Loucy (cell line): ENCODE measurements around the gene SMYD4.

Experiments used
- H2AFZ ChIP-seq: fragments of 200-600 bp; sonication (generic); 2 replicates; pipeline ENCODE4 v1.6.0; 2016; ENCODE audit warnings: antibody characterized with exemption, mild to moderate bottlenecking, low read length, moderate library complexity
- H3F3A ChIP-seq: fragments of 200-600 bp; 2 replicates; pipeline ENCODE4 v1.6.0; 2016; ENCODE audit warnings: antibody characterized with exemption, low read depth, mild to moderate bottlenecking
- H3K27me3 ChIP-seq: fragments of 200-600 bp; sonication (generic); 2 replicates; pipeline ENCODE4 v1.6.1; 2014; ENCODE audit warnings: low read length, mild to moderate bottlenecking; ENCODE audit not compliant: insufficient read depth, poor library complexity, severe bottlenecking
- H3K36me3 ChIP-seq: fragments of 200-600 bp; sonication (generic); 2 replicates; pipeline ENCODE4 v1.6.1; 2016; ENCODE audit warnings: low read length; ENCODE audit not compliant: insufficient read depth
- H3K4me1 ChIP-seq: fragments of 200-600 bp; sonication (generic); 2 replicates; pipeline ENCODE4 v1.5.1; 2014; ENCODE audit warnings: low read length, mild to moderate bottlenecking; ENCODE audit not compliant: insufficient read depth, poor library complexity, severe bottlenecking
- H3K4me2 ChIP-seq: fragments of 200-600 bp; sonication (generic); 2 replicates; pipeline ENCODE4 v1.6.0; 2014; ENCODE audit warnings: antibody characterized with exemption, low read length, low read depth, mild to moderate bottlenecking; ENCODE audit not compliant: poor library complexity, severe bottlenecking
- H3K4me3 ChIP-seq: fragments of 200-600 bp; sonication (generic); 2 replicates; pipeline ENCODE4 v1.5.1; 2014; ENCODE audit warnings: low read length, mild to moderate bottlenecking, mixed read lengths; ENCODE audit not compliant: poor library complexity, severe bottlenecking
- H3K79me2 ChIP-seq: fragments of 200-600 bp; sonication (generic); 2 replicates; pipeline ENCODE4 v1.6.1; 2014; ENCODE audit warnings: low read length; ENCODE audit not compliant: insufficient read depth
- H3K9ac ChIP-seq: fragments of 200-600 bp; sonication (generic); 2 replicates; pipeline ENCODE4 v1.6.0; 2014; ENCODE audit warnings: mild to moderate bottlenecking, low read depth, low read length, moderate library complexity; ENCODE audit not compliant: poor library complexity, severe bottlenecking
- H3K9me2 ChIP-seq: fragments of 200-600 bp; sonication (generic); replicated peaks from 2 replicates; pipeline ENCODE4 v1.6.1; 2016; ENCODE audit warnings: low read depth, low read length, mixed read lengths
- H3K9me3 ChIP-seq: fragments of 200-600 bp; sonication (generic); 2 replicates; pipeline ENCODE4 v1.6.1; 2014; ENCODE audit warnings: mild to moderate bottlenecking, antibody characterized with exemption, low read length, low read depth; ENCODE audit not compliant: insufficient read depth
- H4K20me1 ChIP-seq: fragments of 200-600 bp; sonication (generic); 2 replicates; pipeline ENCODE4 v1.6.0; 2014; ENCODE audit warnings: antibody characterized with exemption, low read length, mild to moderate bottlenecking; ENCODE audit not compliant: insufficient read depth, poor library complexity, severe bottlenecking
- CTCF ChIP-seq: fragments of 200-600 bp; sonication (generic); conservative IDR thresholded peaks from 2 replicates; pipeline ENCODE4 v1.5.1; 2014; ENCODE audit warnings: mild to moderate bottlenecking, antibody characterized with exemption, low read length
- EZH2phosphoT487 ChIP-seq: fragments of 200-600 bp; IDR thresholded peaks from 2 replicates; pipeline ENCODE4 v1.6.1; 2018; ENCODE audit warnings: antibody characterized with exemption, mild to moderate bottlenecking, moderate library complexity, borderline replicate concordance

The SMYD4 gene

GRCh38 chr17:1776857-1777256 is 52.8 kb downstream of the SMYD4 start:
- Histone ChIP-seq H3K79me2 (no peaks in the 10 kb centered on the region), H3K9me3 (no peaks in the 10 kb centered on the region), H3K27me3 (no peaks in the 10 kb centered on the region), H3K4me2 (no peak overlapping the region), H3K4me1 (no peaks in the 10 kb centered on the region), H4K20me1 (no peaks in the 10 kb centered on the region), H3K36me3 (peaks cover 37% of the 10 kb centered on the region; the same call in 1 of the 2 replicates), H3F3A (no peaks in the 10 kb centered on the region), H3K9ac (no peak overlapping the region), H2AFZ (no peak overlapping the region), H3K4me3 (no peak overlapping the region), H3K9me2 (no peaks in the 10 kb centered on the region)
- TF ChIP-seq EZH2phosphoT487 (no peak), CTCF (no peak)

GRCh38 chr17:1776328-1776727 is 53.4 kb downstream of the SMYD4 start:
- TF ChIP-seq EZH2phosphoT487 (no peak), CTCF (no peak)
- Histone ChIP-seq H3K27me3 (no peaks in the 10 kb centered on the region), H3K4me2 (no peak overlapping the region), H3K36me3 (peaks cover 32% of the 10 kb centered on the region; the same call in 1 of the 2 replicates), H3F3A (no peaks in the 10 kb centered on the region), H2AFZ (no peak overlapping the region), H3K79me2 (no peaks in the 10 kb centered on the region), H3K4me1 (no peaks in the 10 kb centered on the region), H3K4me3 (no peak overlapping the region), H3K9me2 (no peaks in the 10 kb centered on the region), H3K9ac (no peak overlapping the region), H4K20me1 (no peaks in the 10 kb centered on the region), H3K9me3 (no peaks in the 10 kb centered on the region)

GRCh38 chr17:1774390-1775176 is 55.1 kb downstream of the SMYD4 start:
- Histone ChIP-seq H3K4me3 (no peak overlapping the region), H3K4me2 (no peak overlapping the region), H3K79me2 (no peaks in the 10 kb centered on the region), H3K36me3 (peaks cover 19% of the 10 kb centered on the region; the same call in 1 of the 2 replicates), H3K9ac (no peak overlapping the region), H3K9me3 (no peaks in the 10 kb centered on the region), H3K4me1 (peaks cover 3% of the 10 kb centered on the region), H4K20me1 (no peaks in the 10 kb centered on the region), H2AFZ (no peak overlapping the region), H3F3A (no peaks in the 10 kb centered on the region), H3K27me3 (no peaks in the 10 kb centered on the region), H3K9me2 (no peaks in the 10 kb centered on the region)
- TF ChIP-seq CTCF: no peak
- no peak for TF ChIP-seq EZH2phosphoT487
